RWPE2 (cell line): ENCODE measurements around the gene ADGRF4.
"Not testable (repeated sequence)": the region's sequence is repeated elsewhere in the genome, so short reads cannot be mapped to it uniquely, and the experiment has no call there.

Experiments
- ATAC-seq: fragments of 200-7000 bp; cut with Tn5 transposase; 3 replicates; pipeline ENCODE4 v1.9.1; 2021; ENCODE audit warnings: low read depth
- DNase-seq: peaks from one replicate; pipeline ENCODE4 v3.0.0-alpha.2; 2020; ENCODE audit warnings: low spot score
- H3K27ac ChIP-seq: fragments of 450-650 bp; 2 replicates; pipeline ENCODE4 v1.5.1; 2017; ENCODE audit warnings: mild to moderate bottlenecking; ENCODE audit not compliant: poor library complexity, severe bottlenecking
- H3K27me3 ChIP-seq: fragments of 250-450 bp; sonication (Bioruptor Pico); 2 replicates; pipeline ENCODE4 v1.5.1; 2021; ENCODE audit warnings: mild to moderate bottlenecking, moderate library complexity; ENCODE audit not compliant: insufficient read depth, poor library complexity, severe bottlenecking
- H3K36me3 ChIP-seq: fragments of 250-450 bp; sonication (Bioruptor Pico); 2 replicates; pipeline ENCODE4 v1.5.1; 2020; ENCODE audit warnings: low read depth, mild to moderate bottlenecking, moderate library complexity
- H3K4me1 ChIP-seq: fragments of 250-450 bp; sonication (Bioruptor Pico); 2 replicates; pipeline ENCODE4 v1.5.1; 2021; ENCODE audit warnings: mild to moderate bottlenecking, moderate library complexity; ENCODE audit not compliant: insufficient read depth, poor library complexity, severe bottlenecking
- H3K4me3 ChIP-seq: fragments of 250-450 bp; sonication (Bioruptor Pico); 2 replicates; pipeline ENCODE4 v1.5.1; 2021; ENCODE audit warnings: mild to moderate bottlenecking, moderate library complexity; ENCODE audit not compliant: severe bottlenecking
- H3K9me3 ChIP-seq: fragments of 250-450 bp; sonication (Bioruptor Pico); 2 replicates; pipeline ENCODE4 v1.5.1; 2021; ENCODE audit warnings: mild to moderate bottlenecking, moderate library complexity; ENCODE audit not compliant: severe bottlenecking
- CTCF ChIP-seq: fragments of 450-650 bp; IDR thresholded peaks from one replicate; pipeline ENCODE4 v1.5.1; 2017; ENCODE audit warnings: mild to moderate bottlenecking, moderate library complexity; ENCODE audit not compliant: poor library complexity, severe bottlenecking

ADGRF4 gene

GRCh38 chr6:47737406-47737805 is 39.0 kb downstream of the ADGRF4 start:
- Histone ChIP-seq H3K4me1 (peaks cover 19% of the 10 kb centered on the region), H3K9me3 (no peaks in the 10 kb centered on the region), H3K27ac (no peak overlapping the region), H3K4me3 (no peak overlapping the region), H3K36me3 (no peaks in the 10 kb centered on the region), H3K27me3 (no peaks in the 10 kb centered on the region)
- DNase-seq = no peak
- ATAC-seq = no peak
- TF ChIP-seq CTCF = no peak

GRCh38 chr6:47740714-47741113 is 42.3 kb downstream of the ADGRF4 start:
- Histone ChIP-seq H3K27ac (no peak overlapping the region), H3K4me1 (peaks cover 22% of the 10 kb centered on the region), H3K9me3 (no peaks in the 10 kb centered on the region), H3K4me3 (no peak overlapping the region), H3K36me3 (no peaks in the 10 kb centered on the region), H3K27me3 (no peaks in the 10 kb centered on the region)
- ATAC-seq = no peak
- no peak for TF ChIP-seq CTCF
- DNase-seq = no peak

GRCh38 chr6:47741807-47742206 is 43.4 kb downstream of the ADGRF4 start:
- TF ChIP-seq CTCF = no peak
- DNase-seq (no peak), ATAC-seq (peak; percentile 95)
- peak overlapping the region; percentile 63 for H3K27ac ChIP-seq
- H3K27me3 ChIP-seq = no peaks in the 10 kb centered on the region
- H3K9me3 ChIP-seq = no peaks in the 10 kb centered on the region
- H3K4me1 ChIP-seq = peaks cover 13% of the 10 kb centered on the region
- no peaks in the 10 kb centered on the region for H3K36me3 ChIP-seq
- no peak overlapping the region for H3K4me3 ChIP-seq

- H3K27ac ChIP-seq = no peak overlapping the region
- no peaks in the 10 kb centered on the region for H3K9me3 ChIP-seq
- TF ChIP-seq CTCF = no peak
- peak; percentile 52; the same call in 2 of the 3 replicates for ATAC-seq
- no peaks in the 10 kb centered on the region for H3K27me3 ChIP-seq
- H3K4me1 ChIP-seq = peaks cover 13% of the 10 kb centered on the region
- no peaks in the 10 kb centered on the region for H3K36me3 ChIP-seq
- H3K4me3 ChIP-seq = no peak overlapping the region
- no peak for DNase-seq
Measured at GRCh38 chr6:47743744-47744143, 45.4 kb downstream of the ADGRF4 start.

GRCh38 chr6:47745269-47745668 is 46.9 kb downstream of the ADGRF4 start:
- not testable (repeated sequence) for H3K27ac ChIP-seq, H3K27me3 ChIP-seq, DNase-seq, H3K4me3 ChIP-seq, H3K9me3 ChIP-seq, H3K36me3 ChIP-seq, ATAC-seq
- H3K4me1 ChIP-seq = peaks cover 13% of the 10 kb centered on the region
